ENCODE data around the gene EML4. TPM values are rescaled to one million over a fixed set of nuclear protein-coding genes. Genes with fewer than 3 reads are reported as not detected.

EML4 gene
- total RNA-seq, 4 donors from 2014 or later = 11.6 to 29.8 (median 22.4) TPM

GRCh38 chr2:42219160-42219559, 50.0 kb downstream of the EML4 start:
- Histone ChIP-seq H3K36me3 (no peaks in the 10 kb centered on the region), H3K4me3 (no peak overlapping the region), H3K27ac (no peak overlapping the region), H3K9me3 (no peaks in the 10 kb centered on the region), H3K27me3 (no peaks in the 10 kb centered on the region), H3K4me1 (peaks cover 0 to 26% (median 5%) of the 10 kb centered on the region in 3 donors)
- DNase-seq = no peak
- 88 to 89% methylated on average over 3 of the region's 3 CpGs for WGBS, 2 donors
- no peak for TF ChIP-seq POLR2A (IDR thresholded peaks at IDR 0.05)
- no peak for TF ChIP-seq CTCF (IDR thresholded peaks at IDR 0.05)
- intact Hi-C loops (cut with DNase I) = no loop called here

GRCh38 chr2:42220566-42220965, 51.4 kb downstream of the EML4 start:
- H3K4me1 ChIP-seq = peaks cover 0 to 30% (median 5%) of the 10 kb centered on the region in 3 donors
- DNase-seq = no peak
- WGBS, 2 donors = 58 to 79% methylated on average over 3 of the region's 3 CpGs

GRCh38 chr2:42223067-42223854, 54.1 kb downstream of the EML4 start:
- Histone ChIP-seq H3K27ac (no peak overlapping the region), H3K9me3 (no peaks in the 10 kb centered on the region), H3K4me1 (peaks cover 0 to 18% (median 0%) of the 10 kb centered on the region in 3 donors), H3K4me3 (no peak overlapping the region), H3K36me3 (no peaks in the 10 kb centered on the region), H3K27me3 (no peaks in the 10 kb centered on the region)
- intact Hi-C loops (cut with DNase I) = no loop called here
- WGBS, 2 donors = 72 to 81% methylated on average over 4 of the region's 4 CpGs
- TF ChIP-seq CTCF (IDR thresholded peaks at IDR 0.05) (no peak), POLR2A (IDR thresholded peaks at IDR 0.05) (no peak)
- no peak for DNase-seq

More at GRCh38 chr2:42220566-42220965, 51.4 kb downstream of the EML4 start:
- intact Hi-C loops (cut with DNase I) = no loop called here
- H3K4me3 ChIP-seq = no peak overlapping the region
- no peaks in the 10 kb centered on the region for H3K9me3 ChIP-seq
- TF ChIP-seq CTCF (IDR thresholded peaks at IDR 0.05) = no peak
- TF ChIP-seq POLR2A (IDR thresholded peaks at IDR 0.05) = no peak
- no peaks in the 10 kb centered on the region for H3K27me3 ChIP-seq
- H3K27ac ChIP-seq = no peak overlapping the region
- H3K36me3 ChIP-seq = no peaks in the 10 kb centered on the region

GRCh38 chr2:42223855-42224268, 54.7 kb downstream of the EML4 start:
- Histone ChIP-seq H3K27me3 (no peaks in the 10 kb centered on the region), H3K36me3 (no peaks in the 10 kb centered on the region), H3K4me3 (no peak overlapping the region), H3K27ac (no peak overlapping the region), H3K9me3 (no peaks in the 10 kb centered on the region), H3K4me1 (peaks cover 0 to 18% (median 0%) of the 10 kb centered on the region in 3 donors)
- WGBS, 2 donors = 34 to 36% methylated on average over 2 of the region's 2 CpGs
- intact Hi-C loops (cut with DNase I) = no loop called here
- no peak for TF ChIP-seq CTCF (IDR thresholded peaks at IDR 0.05)
- no peak for TF ChIP-seq POLR2A (IDR thresholded peaks at IDR 0.05)
- no peak for DNase-seq

GRCh38 chr2:42224422-42225067, 55.4 kb downstream of the EML4 start:
- no peak for DNase-seq
- 75 to 83% methylated on average over 4 of the region's 4 CpGs for WGBS, 2 donors
- H3K4me1 ChIP-seq = peaks cover 0 to 18% (median 0%) of the 10 kb centered on the region in 3 donors
- no peaks in the 10 kb centered on the region for H3K27me3 ChIP-seq
- H3K36me3 ChIP-seq = no peaks in the 10 kb centered on the region
- TF ChIP-seq CTCF (IDR thresholded peaks at IDR 0.05) (no peak), POLR2A (IDR thresholded peaks at IDR 0.05) (no peak)
- intact Hi-C loops (cut with DNase I) = no loop called here
- H3K4me3 ChIP-seq = no peak overlapping the region
- no peak overlapping the region for H3K27ac ChIP-seq
- no peaks in the 10 kb centered on the region for H3K9me3 ChIP-seq
